Endothelial cell (in vitro differentiated cells): ENCODE data around the gene ACSM4. TPM values are rescaled to one million over a fixed set of nuclear protein-coding genes. Genes with fewer than 3 reads are reported as not detected.

Source experiments
- DNase-seq: peaks from one replicate; pipeline ENCODE4 v3.0.0; 2021; ENCODE audit warnings: low spot score
- H3K27ac Mint-ChIP-seq: one replicate; pipeline ENCODE4 v1.8.0; 2021; ENCODE audit warnings: mixed read lengths, inconsistent platforms; ENCODE audit not compliant: unreplicated experiment
- H3K27me3 Mint-ChIP-seq: one replicate; pipeline ENCODE4 v1.8.0; 2021; ENCODE audit warnings: mild to moderate bottlenecking, moderate library complexity, mixed read lengths, inconsistent platforms; ENCODE audit not compliant: unreplicated experiment
- H3K36me3 Mint-ChIP-seq: one replicate; pipeline ENCODE4 v1.8.0; 2021; ENCODE audit warnings: mild to moderate bottlenecking, low read depth, mixed read lengths, inconsistent platforms; ENCODE audit not compliant: unreplicated experiment
- H3K4me1 Mint-ChIP-seq: one replicate; pipeline ENCODE4 v1.8.0; 2021; ENCODE audit warnings: mild to moderate bottlenecking, mixed read lengths, inconsistent platforms; ENCODE audit not compliant: unreplicated experiment
- H3K4me3 Mint-ChIP-seq: one replicate; pipeline ENCODE4 v1.8.0; 2021; ENCODE audit warnings: mild to moderate bottlenecking, mixed read lengths, inconsistent platforms; ENCODE audit not compliant: unreplicated experiment
- H3K9me3 Mint-ChIP-seq: one replicate; pipeline ENCODE4 v1.8.0; 2021; ENCODE audit warnings: mixed read lengths, inconsistent platforms; ENCODE audit not compliant: unreplicated experiment
- CTCF ChIP-seq: fragments of 200-600 bp; sonication (generic); IDR thresholded peaks from one replicate; pipeline ENCODE4 v1.5.0; 2021; ENCODE audit warnings: antibody characterized with exemption; ENCODE audit not compliant: unreplicated experiment
- total RNA-seq: library from RNA; stranded (reverse); fragmentation: NEBNext Ultra II Directional; extraction: Animal tissue kit (Norgen Biotek cat#: 25700); gene quantifications from one replicate; pipeline ENCODE4 v1.2.1, GENCODE V29; 2021; ENCODE audit not compliant: unreplicated experiment

Gene ACSM4
- total RNA-seq, 1 donor from 2014 or later: not detected

DNA sequence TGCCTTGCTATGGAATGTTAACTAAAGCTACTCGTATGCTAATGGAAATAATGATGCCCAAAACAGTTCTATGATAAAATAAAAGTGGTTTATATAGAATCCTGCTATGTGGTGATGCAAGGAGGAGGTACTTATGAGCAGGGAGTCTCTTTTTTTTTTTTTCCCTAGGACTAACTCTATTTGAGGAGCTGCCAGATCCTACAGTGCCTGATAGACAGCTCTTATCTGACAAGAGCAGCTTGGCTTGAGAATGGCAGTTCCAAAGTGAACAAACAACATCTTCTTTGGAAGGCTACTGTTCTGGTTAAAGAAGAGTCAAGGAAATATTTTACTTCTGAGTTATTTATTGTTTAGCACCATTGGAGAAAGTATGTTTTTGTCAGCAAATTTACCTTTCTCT lies 10.2 kb upstream of the ACSM4 start:
- H3K36me3 Mint-ChIP-seq: peaks cover 4% of the 10 kb centered on the region
- peaks cover 4% of the 10 kb centered on the region for H3K9me3 Mint-ChIP-seq
- no peak overlapping the region for H3K27ac Mint-ChIP-seq
- no peak for TF ChIP-seq CTCF
- H3K4me3 Mint-ChIP-seq: no peak overlapping the region
- H3K27me3 Mint-ChIP-seq: no peaks in the 10 kb centered on the region
- no peaks in the 10 kb centered on the region for H3K4me1 Mint-ChIP-seq
- no peak for DNase-seq

GRCh38 chr12:7295529-7295928 lies 8.3 kb upstream of the ACSM4 start:
- H3K36me3 Mint-ChIP-seq: peaks cover 2% of the 10 kb centered on the region
- DNase-seq: no peak
- no peaks in the 10 kb centered on the region for H3K27me3 Mint-ChIP-seq
- H3K4me3 Mint-ChIP-seq: no peak overlapping the region
- H3K9me3 Mint-ChIP-seq: peaks cover 2% of the 10 kb centered on the region
- H3K4me1 Mint-ChIP-seq: no peaks in the 10 kb centered on the region
- H3K27ac Mint-ChIP-seq: no peak overlapping the region
- TF ChIP-seq CTCF: no peak

DNA sequence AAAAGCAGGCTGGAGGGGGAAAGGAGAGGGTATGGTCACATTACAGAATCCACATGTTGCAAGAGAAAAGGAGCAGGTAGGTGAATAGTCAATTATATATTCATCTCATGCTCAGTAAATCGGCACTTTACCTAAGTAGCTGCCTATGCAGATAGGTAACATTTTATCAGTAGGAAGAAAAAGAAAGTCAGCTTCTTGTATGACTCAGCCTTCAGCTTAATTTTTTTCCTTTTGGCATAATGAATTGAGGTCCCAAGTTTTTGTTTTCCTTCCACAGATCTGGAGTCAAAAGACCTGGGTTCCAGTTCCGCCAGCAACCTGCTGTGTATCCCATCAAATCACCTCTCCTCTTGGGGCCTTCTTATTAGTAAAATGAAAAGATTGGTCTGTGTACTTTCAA lies 6.0 kb upstream of the ACSM4 start:
- no peak overlapping the region for H3K27ac Mint-ChIP-seq
- no peaks in the 10 kb centered on the region for H3K9me3 Mint-ChIP-seq
- no peak overlapping the region for H3K4me3 Mint-ChIP-seq
- H3K4me1 Mint-ChIP-seq: no peaks in the 10 kb centered on the region
- no peak for DNase-seq
- H3K36me3 Mint-ChIP-seq: no peaks in the 10 kb centered on the region
- no peak for TF ChIP-seq CTCF
- no peaks in the 10 kb centered on the region for H3K27me3 Mint-ChIP-seq

GRCh38 chr12:7302266-7302986 lies 1.4 kb upstream of the ACSM4 start:
- no peak for TF ChIP-seq CTCF
- peaks cover 1% of the 10 kb centered on the region for H3K27me3 Mint-ChIP-seq
- H3K36me3 Mint-ChIP-seq: no peaks in the 10 kb centered on the region
- peaks cover 12% of the 10 kb centered on the region for H3K4me1 Mint-ChIP-seq
- H3K27ac Mint-ChIP-seq: no peak overlapping the region
- peaks cover 4% of the 10 kb centered on the region for H3K9me3 Mint-ChIP-seq
- no peak for DNase-seq
- no peak overlapping the region for H3K4me3 Mint-ChIP-seq

DNA sequence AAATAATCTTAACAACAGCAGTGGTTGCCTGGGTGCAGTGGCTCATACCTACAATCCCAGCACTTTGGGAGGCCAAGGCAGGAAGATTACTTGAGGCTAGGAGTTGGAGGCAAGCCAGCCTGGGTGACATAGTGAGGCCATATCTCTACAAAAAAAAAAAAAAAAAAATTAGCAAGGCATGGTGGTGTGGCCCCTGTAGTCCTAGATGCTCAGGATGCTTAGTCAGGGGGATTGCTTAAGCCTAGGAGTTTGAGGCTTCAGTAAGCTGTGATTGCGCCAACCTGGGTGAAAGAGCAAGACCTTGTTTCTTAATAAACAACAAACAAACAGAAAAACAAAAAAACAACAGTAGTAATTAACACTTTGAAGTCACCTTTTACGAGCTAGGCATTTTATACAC lies 642 bp upstream of the ACSM4 start:
- H3K4me3 Mint-ChIP-seq: no peak overlapping the region
- H3K4me1 Mint-ChIP-seq: peaks cover 12% of the 10 kb centered on the region
- H3K27ac Mint-ChIP-seq: no peak overlapping the region
- DNase-seq: no peak
- H3K9me3 Mint-ChIP-seq: peaks cover 4% of the 10 kb centered on the region
- peaks cover 1% of the 10 kb centered on the region for H3K27me3 Mint-ChIP-seq
- TF ChIP-seq CTCF: no peak
- no peaks in the 10 kb centered on the region for H3K36me3 Mint-ChIP-seq
